HCT116 (cell line): ENCODE measurements around the gene CARD6. TPM values are rescaled to one million over a fixed set of nuclear protein-coding genes. Genes with fewer than 3 reads are reported as not detected.

Source experiments
- ATAC-seq: fragments of 200-7000 bp; cut with Tn5 transposase; 2 replicates; pipeline ENCODE4 v1.9.1; 2020; ENCODE audit warnings: mild to moderate bottlenecking, moderate library complexity
- BruUV-seq: library from RNA; stranded (reverse); fragments of 400-500 nt; replicated peaks from 2 replicates; lab custom pipeline; 2021; lab: Mats Ljungman, UMichigan
- CTCF ChIA-PET: fragments of 300-600 bp; sonication (Branson Sonifier 250); formaldehyde crosslinking; loops from one replicate; lab custom pipeline; 2021; ENCODE audit warnings: antibody characterized with exemption; lab: Charles Lee
- POLR2A ChIA-PET: fragments of 300-600, 350-600 bp; sonication (Branson Sonifier 250); formaldehyde crosslinking; loops from one replicate; lab custom pipeline; 2021; ENCODE audit warnings: antibody characterized with exemption; lab: Charles Lee
- RAD21 ChIA-PET, 2 experiments: fragments of 300-600 bp; sonication (Branson Sonifier 250); formaldehyde crosslinking; loops; one replicate each; lab custom pipeline; 2023; ENCODE audit warnings: low total read pairs in 2 of 2; ENCODE audit not compliant: uncharacterized antibody in 2 of 2, unreplicated experiment in 2 of 2, low non-redundant PET in 1 of 2; lab: Charles Lee
- DNase-seq: peaks from one replicate; pipeline ENCODE4 v3.0.0-alpha.2; 2010; ENCODE audit warnings: low read depth, low spot score
- H2AFZ ChIP-seq: fragments of 200-600 bp; shearing (Covaris generic), sonication (generic); 2 replicates; pipeline ENCODE4 v1.6.1; 2017; ENCODE audit warnings: low read depth, mixed run types, mixed read lengths, antibody characterized with exemption, low read length; ENCODE audit not compliant: poor library complexity, severe bottlenecking
- H3K27ac ChIP-seq: 2 replicates; pipeline ENCODE4 v1.5.1; 2012; ENCODE audit warnings: low read depth, low read length
- H3K27me3 ChIP-seq: fragments of 200-600 bp; sonication (generic); 2 replicates; pipeline ENCODE4 v1.6.1; 2016; ENCODE audit warnings: mixed run types, low read length, mixed read lengths; ENCODE audit not compliant: insufficient read depth
- H3K36me3 ChIP-seq, 2 experiments: fragments of 200-500 bp in 1 of 2; fragments of 200-600 bp in 1 of 2; sonication (Bioruptor generic) in 1 of 2; sonication (generic) in 1 of 2; 2 replicates each; pipeline versions ENCODE4 v1.5.1 to v1.6.1; 2014 to 2016; ENCODE audit warnings: low read length in 2 of 2, inconsistent platforms in 1 of 2, mixed read lengths in 1 of 2, mixed run types in 1 of 2; ENCODE audit not compliant: insufficient read depth in 2 of 2, control insufficient read depth in 1 of 2
- H3K4me1 ChIP-seq, 2 experiments: fragments of 200-600 bp in 1 of 2; sonication (generic) in 1 of 2; 2 replicates each; pipeline versions ENCODE4 v1.5.1 to v1.6.1; 2012 to 2017; ENCODE audit warnings: low read length in 2 of 2, inconsistent platforms in 1 of 2, mild to moderate bottlenecking in 1 of 2, mixed read lengths in 1 of 2, mixed run types in 1 of 2, moderate library complexity in 1 of 2; ENCODE audit not compliant: insufficient read depth in 2 of 2, control insufficient read depth in 1 of 2
- H3K4me2 ChIP-seq: fragments of 200-600 bp; sonication (generic); 2 replicates; pipeline ENCODE4 v1.6.1; 2017; ENCODE audit warnings: mixed run types, low read length, mixed read lengths
- H3K4me3 ChIP-seq, 2 experiments: fragments of 200-600 bp in 1 of 2; sonication (generic) in 1 of 2; replicated peaks in 1 of 2; 2 replicates each; pipeline ENCODE4 v1.5.1; 2011 to 2016; ENCODE audit warnings: low read length in 2 of 2, control low read depth in 1 of 2, low read depth in 1 of 2, mild to moderate bottlenecking in 1 of 2, mixed read lengths in 1 of 2, mixed run types in 1 of 2
- H3K79me2 ChIP-seq: fragments of 200-600 bp; sonication (generic); 2 replicates; pipeline ENCODE4 v1.6.1; 2017; ENCODE audit warnings: mild to moderate bottlenecking, mixed run types, low read length, moderate library complexity, mixed read lengths; ENCODE audit not compliant: insufficient read depth
- H3K9ac ChIP-seq: fragments of 200-600 bp; sonication (generic); 2 replicates; pipeline ENCODE4 v1.6.1; 2016; ENCODE audit warnings: low read length, mixed read lengths
- H3K9me2 ChIP-seq: fragments of 200-600 bp; sonication (generic), shearing (Covaris generic); 2 replicates; pipeline ENCODE4 v1.6.1; 2017; ENCODE audit warnings: mixed run types, mild to moderate bottlenecking, moderate library complexity; ENCODE audit not compliant: insufficient read depth
- H3K9me3 ChIP-seq, 2 experiments: fragments of 200-500 bp in 1 of 2; fragments of 200-600 bp in 1 of 2; sonication (Bioruptor generic) in 1 of 2; sonication (generic) in 1 of 2; 2 replicates each; pipeline ENCODE4 v1.6.1; 2014 to 2017; ENCODE audit warnings: low read length in 2 of 2, mixed read lengths in 2 of 2, inconsistent platforms in 1 of 2, low read depth in 1 of 2, mild to moderate bottlenecking in 1 of 2, mixed run types in 1 of 2, moderate library complexity in 1 of 2; ENCODE audit not compliant: control insufficient read depth in 1 of 2, insufficient read depth in 1 of 2
- H4K20me1 ChIP-seq: fragments of 200-600 bp; sonication (generic), shearing (Covaris generic); 2 replicates; pipeline ENCODE4 v1.6.1; 2017; ENCODE audit warnings: mixed run types, mild to moderate bottlenecking, moderate library complexity; ENCODE audit not compliant: insufficient read depth
- CBX3 ChIP-seq: IDR thresholded peaks from 2 replicates; pipeline ENCODE4 v1.6.1; 2012; ENCODE audit warnings: low read depth
- CEBPB ChIP-seq: IDR thresholded peaks from 2 replicates; pipeline ENCODE4 v1.6.1; 2012; ENCODE audit warnings: low read depth
- EGR1 ChIP-seq: IDR thresholded peaks from 2 replicates; pipeline ENCODE4 v1.6.1; 2012; ENCODE audit warnings: low read depth
- EZH2 ChIP-seq: fragments of 200-600 bp; sonication (generic); IDR thresholded peaks from 2 replicates; pipeline ENCODE4 v1.6.1; 2017; ENCODE audit warnings: antibody characterized with exemption, mixed run types
- EZH2phosphoT487 ChIP-seq: fragments of 200-600 bp; IDR thresholded peaks from 2 replicates; pipeline ENCODE4 v1.6.1; 2018; ENCODE audit warnings: antibody characterized with exemption, borderline replicate concordance
- POLR2AphosphoS5 ChIP-seq: IDR thresholded peaks from 2 replicates; pipeline ENCODE4 v1.6.1; 2011; ENCODE audit warnings: mild to moderate bottlenecking, low read depth, low read length, moderate library complexity
- REST ChIP-seq: IDR thresholded peaks from 2 replicates; pipeline ENCODE4 v1.6.1; 2012; ENCODE audit warnings: low read depth
- SIN3A ChIP-seq: IDR thresholded peaks from 2 replicates; pipeline ENCODE4 v1.6.1; 2012; ENCODE audit warnings: low read depth
- SRF ChIP-seq: IDR thresholded peaks from 2 replicates; pipeline ENCODE4 v1.6.1; 2012; ENCODE audit warnings: low read depth
- TCF7L2 ChIP-seq: IDR thresholded peaks from 2 replicates; pipeline ENCODE4 v1.7.0; 2011; ENCODE audit warnings: borderline replicate concordance, inconsistent platforms; ENCODE audit not compliant: insufficient read depth, insufficient read length; ENCODE audit errors: extremely low read depth
- YY1 ChIP-seq: IDR thresholded peaks from 2 replicates; pipeline ENCODE4 v1.6.1; 2011; ENCODE audit warnings: low read length, low read depth, moderate library complexity, mild to moderate bottlenecking; ENCODE audit not compliant: insufficient replicate concordance; ENCODE audit errors: extremely low read depth
- ZFX ChIP-seq: fragments of 450-650 bp; IDR thresholded peaks from 2 replicates; pipeline ENCODE4 v1.6.1; 2017
- ZNF274 ChIP-seq: fragments of 200-500 bp; sonication (Bioruptor generic); IDR thresholded peaks from 2 replicates; pipeline ENCODE4 v1.6.1; 2014; ENCODE audit warnings: mild to moderate bottlenecking, low read depth, low read length, inconsistent platforms
- intact Hi-C: fragments of 100-400 bp; cut with micrococcal nuclease; formaldehyde crosslinking; loops from 2 replicates; pipeline ENCODE4 v1.10.0; 2022
- total RNA-seq: library from RNA; stranded (reverse); gene quantifications from one replicate; pipeline ENCODE4 v1.2.1, GENCODE V29; 2021; ENCODE audit not compliant: unreplicated experiment
- TF ChIP-seq, protein P1 (sequence below): IDR thresholded peaks from 2 replicates; pipeline ENCODE4 v1.6.1; 2012

CARD6 gene
- total RNA-seq, 1 experiment from 2014 or later, result not detected

DNA sequence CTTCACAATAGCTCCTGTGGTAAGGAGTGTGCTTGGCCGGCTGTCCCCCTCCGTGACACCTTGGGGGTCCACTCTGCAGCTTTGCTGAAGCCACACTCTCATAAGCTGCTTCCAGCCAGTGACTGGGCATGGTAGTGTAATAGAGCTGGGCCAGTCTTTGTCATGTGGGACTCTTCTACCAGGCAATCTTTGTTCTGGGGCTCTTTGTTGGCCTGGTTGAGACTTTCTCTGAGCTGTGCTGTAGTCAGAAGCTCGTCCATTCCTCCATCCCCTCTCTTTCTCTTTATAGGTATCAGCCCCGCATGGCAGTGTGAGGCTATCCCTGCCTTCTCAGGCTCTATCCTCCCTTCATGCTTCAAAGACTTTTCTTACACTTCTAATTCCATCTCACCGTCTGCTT, 25.7 kb downstream of the CARD6 start:
- Histone ChIP-seq H3K4me1 (no peaks in the 10 kb centered on the region), H3K9ac (no peak overlapping the region), H4K20me1 (no peaks in the 10 kb centered on the region), H3K9me3 (no peaks in the 10 kb centered on the region), H3K36me3 (no peaks in the 10 kb centered on the region), H3K4me3 (no peak overlapping the region), H3K27ac (no peak overlapping the region), H3K27me3 (no peaks in the 10 kb centered on the region), H3K4me2 (no peak overlapping the region), H2AFZ (no peak overlapping the region), H3K9me2 (no peaks in the 10 kb centered on the region), H3K79me2 (no peaks in the 10 kb centered on the region)
- POLR2A ChIA-PET, result no interaction called here
- TF ChIP-seq YY1 (no peak), REST (no peak), ZFX (no peak)
- TF ChIP-seq, protein P1, sequence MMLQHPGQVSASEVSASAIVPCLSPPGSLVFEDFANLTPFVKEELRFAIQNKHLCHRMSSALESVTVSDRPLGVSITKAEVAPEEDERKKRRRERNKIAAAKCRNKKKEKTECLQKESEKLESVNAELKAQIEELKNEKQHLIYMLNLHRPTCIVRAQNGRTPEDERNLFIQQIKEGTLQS, result no peak
- DNase-seq (no peak), ATAC-seq (no peak)
- intact Hi-C loops, result no loop called here
- CTCF ChIA-PET, result no interaction called here
- no TSS peak for BruUV-seq
- RAD21 ChIA-PET, result no interaction called here

DNA sequence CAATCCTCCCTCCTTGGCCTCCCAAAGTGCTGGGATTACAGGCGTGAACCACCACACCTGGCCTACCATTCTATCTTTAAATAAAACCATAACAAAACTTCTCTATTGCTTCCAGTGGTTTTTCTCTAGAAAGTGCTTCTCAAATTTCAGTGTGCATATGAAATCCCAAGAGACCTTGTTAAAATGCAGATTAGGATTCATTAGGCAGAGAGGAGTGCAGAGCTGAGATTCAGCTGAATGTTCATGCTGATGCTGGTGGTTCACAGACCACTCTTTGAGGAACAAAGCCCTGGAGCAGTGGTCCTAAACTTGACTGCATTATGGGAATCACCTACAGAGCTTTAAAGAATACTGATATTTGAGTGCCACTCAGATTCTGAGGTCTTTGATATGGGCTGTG, 28.2 kb downstream of the CARD6 start:
- Histone ChIP-seq H3K79me2 (no peaks in the 10 kb centered on the region), H3K27ac (no peak overlapping the region), H3K9ac (no peak overlapping the region), H3K4me3 (no peak overlapping the region), H3K4me1 (no peaks in the 10 kb centered on the region), H3K9me2 (no peaks in the 10 kb centered on the region), H3K4me2 (no peak overlapping the region), H3K9me3 (no peaks in the 10 kb centered on the region), H2AFZ (no peak overlapping the region), H3K36me3 (no peaks in the 10 kb centered on the region), H4K20me1 (no peaks in the 10 kb centered on the region), H3K27me3 (no peaks in the 10 kb centered on the region)
- CTCF ChIA-PET, result no interaction called here
- RAD21 ChIA-PET, result no interaction called here
- intact Hi-C loops, result no loop called here
- ATAC-seq (no peak), DNase-seq (no peak)
- no TSS peak for BruUV-seq
- POLR2A ChIA-PET, result no interaction called here
- TF ChIP-seq CEBPB (no peak), EZH2phosphoT487 (no peak), ZFX (no peak), SRF (no peak), EGR1 (no peak), SIN3A (no peak), CBX3 (no peak), REST (no peak), ZNF274 (no peak), YY1 (no peak), POLR2AphosphoS5 (no peak), EZH2 (no peak), TCF7L2 (no peak)
